NCI-H82 treated with DMSO at 0.1 percent for 48 hours (cell line): ENCODE measurements around the gene CCDC157.

Experiments
- DNase-seq: peaks from one replicate; lab custom pipeline; 2025; ENCODE audit not compliant: unreplicated experiment; lab: John Stamatoyannopoulos, UW

CCDC157 gene

GRCh38 chr22:30356449-30357235 is at the start of gene CCDC157, which contains the start of gene SF3A1:
Gene CCDC157, plus strand, starts transcription at chr22:30357007. Its CDS starts 8,994 bp downstream, at chr22:30366001.
Gene SF3A1, minus strand, starts transcription at chr22:30356894. Its CDS starts 102 bp downstream, at chr22:30356792.
- DNase-seq: peak; percentile 32

- DNase-seq: no peak
Measured at GRCh38 chr22:30307041-30307574, 49.7 kb upstream of the CCDC157 start.

GRCh38 chr22:30308093-30308492 is 48.7 kb upstream of the CCDC157 start:
- no peak for DNase-seq

- no peak for DNase-seq
Measured at GRCh38 chr22:30308518-30309230, 48.1 kb upstream of the CCDC157 start.

DNA sequence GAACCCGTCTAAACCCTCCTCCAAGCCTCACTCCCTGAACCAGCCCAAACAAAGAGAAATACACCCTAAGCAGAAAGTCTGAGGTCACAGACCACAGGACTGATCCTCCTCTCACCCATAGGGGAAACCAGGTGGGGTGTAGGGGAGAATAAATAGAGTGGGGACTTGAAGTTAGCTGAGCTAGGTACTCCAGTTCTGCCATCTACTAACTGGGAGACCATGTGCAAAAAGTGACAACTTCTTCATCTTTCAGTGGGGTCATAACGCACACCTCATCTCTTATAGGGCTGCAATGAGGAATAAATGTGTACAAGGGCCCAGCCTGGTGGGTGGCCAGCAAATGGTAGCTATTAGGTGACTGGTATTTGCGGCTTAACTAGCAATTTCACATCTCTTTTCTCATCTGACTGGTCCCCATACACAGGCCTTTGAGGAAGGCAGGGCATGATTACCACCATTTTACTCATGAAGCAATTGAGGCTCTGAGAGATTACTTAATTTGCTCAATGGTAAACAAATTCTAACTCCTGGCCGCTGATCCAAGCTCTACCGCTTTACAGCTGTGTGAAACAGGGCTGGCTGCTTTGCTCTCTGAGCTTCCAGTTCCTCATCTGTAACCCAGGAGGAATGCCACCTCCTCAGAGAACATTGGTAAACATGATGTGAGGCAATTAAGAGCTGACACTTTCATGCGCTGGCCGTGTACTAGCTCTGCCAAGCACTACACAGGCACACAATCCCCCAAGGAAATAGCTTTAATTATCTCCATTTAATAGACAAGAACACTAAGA is 46.7 kb upstream of the CCDC157 start:
- DNase-seq: no peak

GRCh38 chr22:30310881-30311771 is 45.7 kb upstream of the CCDC157 start:
- no peak for DNase-seq

DNA sequence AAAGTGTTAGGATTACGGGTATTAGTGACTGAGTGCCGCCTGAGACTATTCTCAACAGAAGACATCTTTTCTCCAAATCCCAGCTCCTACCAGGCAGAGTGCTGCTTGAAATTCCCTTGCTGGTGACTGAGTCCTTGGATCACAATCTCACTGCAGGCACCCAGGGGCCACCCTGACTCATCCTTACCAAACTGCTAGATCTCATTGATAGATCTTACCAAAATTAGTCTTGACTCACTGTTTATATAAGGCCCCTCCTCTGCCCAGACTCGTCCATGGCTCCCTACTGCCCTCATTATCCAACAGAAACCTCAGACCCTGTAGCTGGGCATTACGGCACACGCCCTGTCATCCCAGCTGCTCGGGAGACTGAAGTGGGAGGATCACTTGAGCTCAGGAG is 44.8 kb upstream of the CCDC157 start:
- no peak for DNase-seq

DNA sequence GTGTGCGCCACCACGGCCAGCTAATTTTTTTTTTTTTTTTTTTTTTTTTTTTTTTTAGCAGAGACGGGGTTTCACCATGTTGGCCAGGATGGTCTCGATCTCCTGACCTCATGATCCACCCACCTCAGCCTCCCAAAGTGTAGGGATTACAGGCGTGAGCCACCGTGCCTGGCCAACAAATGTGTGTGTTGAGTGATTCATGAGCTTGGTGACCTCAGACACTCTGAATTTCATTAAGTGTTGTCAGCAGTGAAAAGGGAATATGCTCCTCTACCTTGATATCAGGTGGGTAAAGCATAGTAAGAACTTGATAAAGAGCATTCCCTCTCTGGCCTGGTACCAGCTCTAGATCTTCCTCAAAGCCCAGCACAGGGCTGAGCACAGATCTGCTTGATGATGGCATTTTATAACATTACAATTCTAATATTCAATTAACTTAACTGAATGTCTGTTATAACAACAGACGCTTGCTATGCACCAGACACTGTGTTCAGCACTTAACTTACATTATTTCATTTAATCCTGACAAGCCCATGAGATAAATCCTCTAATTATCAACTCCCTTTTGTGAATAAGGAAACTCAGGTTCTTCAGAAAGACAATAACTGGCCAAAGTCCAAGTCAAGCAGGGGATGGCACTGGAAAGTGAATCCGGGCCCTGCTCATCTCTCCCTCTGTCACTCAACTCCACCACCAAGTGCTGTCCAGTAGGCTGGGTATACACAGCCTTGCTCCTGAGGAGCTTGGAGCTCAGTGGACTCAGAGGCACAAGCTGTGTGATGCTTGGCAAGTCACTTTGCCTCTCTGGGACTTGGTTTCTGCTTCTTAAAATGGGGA is 43.1 kb upstream of the CCDC157 start:
- no peak for DNase-seq

DNA sequence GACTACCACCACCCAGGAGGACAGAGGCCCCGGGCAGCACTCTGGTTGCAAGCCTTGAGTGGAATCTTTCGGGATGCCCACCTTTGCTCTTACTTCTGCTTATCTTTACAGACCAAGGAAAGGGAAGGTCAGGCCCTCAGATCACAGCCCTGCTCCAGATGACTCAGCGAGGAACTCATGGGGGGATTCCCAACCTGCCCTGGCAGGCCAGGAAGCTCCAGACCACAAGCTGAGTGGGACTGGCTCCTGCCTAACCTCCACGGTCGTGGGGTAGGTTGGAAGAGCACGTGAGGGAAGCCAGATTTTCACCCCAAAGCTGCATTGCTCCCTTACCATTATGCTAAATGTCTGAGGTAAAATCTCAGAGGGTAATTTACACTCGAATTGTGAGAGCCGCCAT is 41.9 kb upstream of the CCDC157 start:
- no peak for DNase-seq

- no peak for DNase-seq
Measured at GRCh38 chr22:30315962-30316576, 40.7 kb upstream of the CCDC157 start.

DNA sequence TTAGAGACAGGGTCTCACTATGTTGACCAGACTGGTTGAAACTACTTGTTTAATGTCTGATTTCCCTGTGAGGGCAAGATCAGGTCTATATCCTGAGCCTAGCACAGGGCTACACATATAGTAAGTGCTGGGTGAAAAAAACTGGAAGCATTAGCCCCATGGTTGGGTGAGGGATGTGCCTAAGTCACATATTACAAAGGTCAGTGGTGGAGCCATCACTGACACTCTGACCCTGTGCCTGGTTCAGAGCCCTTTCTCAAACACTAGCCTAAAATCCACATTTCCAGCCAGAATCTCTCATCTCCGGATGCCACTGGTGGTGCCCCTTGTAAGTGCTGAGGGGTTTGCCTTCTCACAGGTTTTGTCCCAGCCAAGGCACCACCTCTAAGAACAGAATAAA is 39.0 kb upstream of the CCDC157 start:
- no peak for DNase-seq

DNA sequence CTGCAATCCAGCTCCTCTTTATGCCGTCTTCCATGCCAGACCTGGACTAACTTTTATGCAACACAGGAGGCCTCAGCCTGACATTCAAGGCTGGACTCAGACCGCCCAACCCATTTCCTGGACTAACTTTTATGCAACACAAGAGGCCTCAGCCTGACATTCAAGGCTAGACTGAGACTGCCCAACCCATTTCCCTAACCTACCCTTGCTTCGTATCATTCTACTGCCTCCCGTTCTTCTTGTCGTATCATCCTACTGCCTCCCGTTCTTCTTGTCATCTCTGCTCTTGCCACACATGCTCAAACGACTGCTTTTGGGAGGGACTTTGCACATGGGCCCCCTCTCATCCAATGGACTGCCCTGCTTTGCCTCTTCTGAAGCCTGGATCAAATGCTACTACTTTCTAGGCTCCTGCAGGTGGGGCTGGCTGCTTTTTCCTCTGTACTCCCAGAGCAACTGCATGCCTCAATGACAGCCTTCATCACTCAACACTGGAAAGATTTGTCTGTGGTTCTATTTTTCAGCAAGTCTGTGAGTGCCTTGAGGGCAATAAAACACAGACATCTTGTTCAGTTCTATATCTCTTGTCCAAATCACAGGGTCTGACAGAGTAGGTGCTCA is 37.9 kb upstream of the CCDC157 start:
- no peak for DNase-seq

- no peak for DNase-seq
Measured at GRCh38 chr22:30320021-30320556, 36.7 kb upstream of the CCDC157 start.

- DNase-seq: no peak
Measured at GRCh38 chr22:30321461-30321860, 35.3 kb upstream of the CCDC157 start.

GRCh38 chr22:30323246-30323645 is 33.6 kb upstream of the CCDC157 start:
- no peak for DNase-seq

DNA sequence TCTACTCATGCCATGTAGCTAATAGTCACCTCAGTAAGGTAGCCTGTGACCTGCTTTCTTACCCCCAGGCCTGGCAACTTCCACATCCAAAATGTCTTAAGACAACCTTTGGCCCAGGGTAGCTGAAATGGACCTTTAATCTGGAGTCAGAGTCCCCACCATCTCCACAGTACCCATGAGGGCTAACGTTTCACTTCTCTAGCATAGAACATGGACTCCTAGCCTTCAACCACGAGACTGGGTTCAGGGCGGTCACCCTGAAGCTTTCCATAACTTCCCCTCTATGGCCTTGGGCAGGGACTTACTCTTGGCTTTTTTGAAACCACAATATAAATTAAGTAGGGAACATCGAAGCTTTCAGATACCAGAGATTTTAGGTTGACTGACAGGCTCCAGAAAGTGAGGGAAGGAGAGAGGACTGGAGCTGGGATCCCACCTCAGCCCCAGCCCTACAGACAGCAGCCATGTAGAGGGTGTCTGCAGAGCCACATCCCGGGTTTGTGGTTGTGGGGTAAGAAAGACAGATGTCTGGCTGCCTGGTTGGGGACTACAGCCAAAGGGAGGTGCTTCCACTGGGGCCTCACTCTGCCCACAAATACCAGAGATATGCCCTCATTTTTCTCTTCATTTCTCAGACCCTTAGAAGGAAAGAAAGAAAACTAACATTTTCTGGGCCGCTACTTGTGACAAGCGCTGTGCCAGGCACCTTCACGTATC is 32.6 kb upstream of the CCDC157 start:
- DNase-seq: no peak

GRCh38 chr22:30325065-30325720 is 31.6 kb upstream of the CCDC157 start:
- DNase-seq: peak; percentile 77
